CD4-positive, alpha-beta T cell treated with Interleukin-21 for 1 hour (primary cell): ENCODE results near the gene GPC5.
"Not testable (repeated sequence)": the region's sequence is repeated elsewhere in the genome, so short reads cannot be mapped to it uniquely, and the experiment has no call there.

Experiments used
- DNase-seq: peaks from one replicate; pipeline ENCODE4 v3.0.0-alpha.2; 2020

Gene GPC5

DNA sequence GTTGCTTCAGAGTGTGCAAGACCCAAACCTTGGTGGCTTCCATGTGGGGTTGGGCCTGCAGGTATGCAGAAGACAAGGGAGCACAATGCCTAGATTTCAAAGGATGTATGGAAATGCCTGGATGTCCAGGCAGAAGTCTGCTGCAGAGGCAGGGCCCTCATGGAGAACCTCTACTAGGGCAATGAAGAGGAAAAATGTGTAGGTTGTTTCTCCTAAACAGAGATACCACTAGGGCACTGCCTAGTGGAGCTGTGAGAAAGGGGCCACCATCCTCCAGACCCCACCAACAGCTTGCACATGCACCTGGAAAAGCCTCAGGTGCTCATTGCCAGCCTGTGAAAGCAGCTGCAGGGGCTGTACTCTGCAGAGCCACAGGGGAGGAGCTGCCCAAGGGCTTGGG lies 1295.6 kb downstream of the GPC5 start:
- DNase-seq: no peak

DNA sequence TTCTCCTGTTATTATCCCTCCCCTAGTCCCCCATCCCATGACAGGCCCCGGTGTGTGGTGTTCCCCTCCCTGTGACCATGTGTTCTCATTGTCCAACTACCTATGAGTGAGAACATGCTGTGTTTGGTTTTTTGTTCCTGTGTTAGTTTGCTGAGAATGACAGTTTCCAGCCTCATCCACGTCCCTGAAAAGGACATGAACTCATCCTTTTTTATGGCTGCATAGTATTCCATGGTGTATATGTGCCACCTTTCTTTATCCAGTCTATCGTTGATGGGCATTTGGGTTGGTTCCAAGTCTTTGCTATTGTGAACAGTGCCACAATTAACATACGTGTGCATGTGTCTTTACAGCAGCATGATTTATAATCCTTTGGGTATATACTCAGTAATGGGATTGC lies 1297.4 kb downstream of the GPC5 start:
- DNase-seq: not testable (repeated sequence)

- DNase-seq: no peak
Observed at GRCh38 chr13:92716749-92717148, 1318.3 kb downstream of the GPC5 start.

- DNase-seq: no peak
Observed at GRCh38 chr13:92717857-92718256, 1319.4 kb downstream of the GPC5 start.

- no peak for DNase-seq
Observed at GRCh38 chr13:92719868-92720267, 1321.4 kb downstream of the GPC5 start.

DNA sequence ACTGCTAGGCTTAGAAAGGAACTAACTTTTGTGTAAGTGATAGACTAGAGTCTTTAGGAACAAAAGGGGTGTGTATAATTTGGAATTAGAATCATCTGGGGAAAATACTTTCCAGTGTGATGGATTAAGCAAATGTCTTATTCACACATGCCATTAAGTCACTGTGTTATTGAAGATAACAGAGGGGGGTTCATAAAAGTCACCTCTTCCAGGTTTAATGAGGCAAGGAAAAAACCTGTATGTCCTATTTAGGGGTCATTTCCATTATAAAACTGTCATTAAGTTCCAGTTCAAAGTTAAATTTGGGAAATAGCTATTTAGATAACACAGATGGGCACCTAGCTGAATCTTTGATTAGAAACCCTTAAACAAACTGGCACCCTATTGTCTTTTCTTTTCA lies 1323.2 kb downstream of the GPC5 start:
- DNase-seq: no peak

GRCh38 chr13:92727118-92727517 lies 1328.7 kb downstream of the GPC5 start:
- no peak for DNase-seq

- no peak for DNase-seq
Observed at GRCh38 chr13:92734068-92734467, 1335.6 kb downstream of the GPC5 start.

GRCh38 chr13:92734545-92734944 lies 1336.1 kb downstream of the GPC5 start:
- no peak for DNase-seq

DNA sequence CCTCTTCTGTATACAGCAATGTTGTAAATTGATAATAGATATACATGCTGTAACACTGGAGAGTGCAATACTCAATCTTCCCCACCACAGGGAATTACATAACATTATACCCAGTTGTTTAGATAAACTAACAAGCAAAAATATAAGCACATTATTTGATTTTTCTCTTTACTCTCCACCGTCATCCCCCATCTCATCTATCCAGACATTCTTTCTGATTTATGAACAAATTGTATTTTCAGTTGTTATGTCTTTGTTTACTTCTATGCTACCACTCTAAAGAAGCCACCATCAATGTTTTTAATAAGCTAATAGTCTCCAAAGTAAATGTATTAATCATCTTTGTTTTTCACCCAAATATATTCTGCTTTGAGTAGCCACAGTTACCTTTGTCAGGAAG lies 1337.5 kb downstream of the GPC5 start:
- no peak for DNase-seq

- no peak for DNase-seq
Observed at GRCh38 chr13:92739306-92739818, 1340.9 kb downstream of the GPC5 start.

- DNase-seq: no peak
Observed at GRCh38 chr13:92743992-92744391, 1345.6 kb downstream of the GPC5 start.

DNA sequence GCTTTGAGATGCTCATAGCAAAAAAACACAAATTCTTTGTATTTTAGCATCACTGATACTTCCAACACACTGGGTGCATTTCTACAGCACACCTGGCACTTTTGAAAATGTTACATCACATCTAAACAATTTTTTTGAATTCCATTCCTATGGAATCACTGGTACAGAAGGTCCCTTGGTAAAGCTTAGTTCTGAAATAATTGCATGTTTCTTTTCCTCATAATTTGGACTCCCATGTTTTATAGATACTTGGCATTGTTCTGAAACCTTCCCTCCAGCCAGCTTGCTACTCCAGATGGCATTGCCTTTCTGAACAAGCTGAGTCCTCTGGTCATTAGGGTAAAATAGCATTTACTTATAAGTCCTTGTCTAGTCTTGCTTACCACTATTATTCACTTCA lies 1346.8 kb downstream of the GPC5 start:
- no peak for DNase-seq

- not testable (repeated sequence) for DNase-seq
Observed at GRCh38 chr13:92752705-92753104, 1354.3 kb downstream of the GPC5 start.

GRCh38 chr13:92761710-92762109 lies 1363.3 kb downstream of the GPC5 start:
- DNase-seq: no peak

- no peak for DNase-seq
Observed at GRCh38 chr13:92767468-92767867, 1369.0 kb downstream of the GPC5 start.

DNA sequence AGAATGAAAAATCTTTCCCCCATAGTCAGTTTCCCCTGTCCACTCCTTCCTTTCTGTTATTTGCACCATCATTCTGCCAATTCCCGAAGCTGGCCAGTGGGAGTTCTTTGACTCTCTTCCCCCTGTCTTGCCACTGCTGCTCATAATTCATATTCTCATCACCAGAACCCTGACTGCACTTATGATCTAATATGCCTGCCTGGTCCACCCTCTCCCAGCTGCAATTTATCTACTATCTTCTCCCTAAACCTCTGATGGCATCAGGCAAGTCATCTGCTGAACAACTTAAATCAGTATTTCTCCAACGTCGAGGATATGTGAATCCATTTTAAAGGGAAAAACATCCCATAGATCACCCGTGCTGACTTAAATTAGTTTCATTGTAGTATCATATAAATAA lies 1370.2 kb downstream of the GPC5 start:
- DNase-seq: no peak

DNA sequence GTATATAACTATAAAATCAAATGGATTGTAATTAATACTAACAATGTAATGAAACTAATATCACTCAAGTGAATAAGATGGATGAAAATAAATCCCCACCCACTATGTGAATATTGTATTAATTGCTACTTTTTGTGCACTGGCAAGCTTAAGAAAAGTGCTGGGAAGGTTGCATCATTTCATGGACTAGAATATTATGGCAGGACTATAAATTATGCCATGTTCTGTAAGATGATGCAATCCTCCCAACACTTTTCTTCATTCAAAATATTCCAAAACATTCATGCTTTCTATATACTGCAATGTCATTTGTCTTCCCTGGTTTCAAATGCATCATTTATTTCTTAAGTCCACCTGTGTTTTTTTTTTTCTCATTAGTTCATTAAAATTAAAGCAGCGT lies 1370.6 kb downstream of the GPC5 start:
- DNase-seq: no peak

DNA sequence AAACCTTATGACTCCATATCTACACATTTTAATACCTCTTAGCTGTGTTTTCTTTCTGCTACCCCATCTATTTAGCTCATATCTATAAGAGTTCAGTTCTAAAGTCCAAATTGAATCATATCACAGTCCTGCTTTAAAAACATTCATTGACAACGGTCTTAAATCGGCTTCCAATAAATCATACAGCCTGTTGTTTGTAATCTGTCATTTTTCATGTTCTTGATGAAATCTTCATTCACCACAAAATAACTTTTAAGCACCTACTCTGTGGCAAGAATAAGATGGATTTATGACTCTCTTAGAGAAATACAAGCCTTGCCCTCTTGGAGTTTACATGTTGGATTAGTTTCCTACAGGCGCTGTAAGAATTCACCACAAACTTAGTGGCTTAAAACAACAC lies 1377.2 kb downstream of the GPC5 start:
- DNase-seq: no peak

- DNase-seq: no peak
Observed at GRCh38 chr13:92781965-92782690, 1383.7 kb downstream of the GPC5 start.

DNA sequence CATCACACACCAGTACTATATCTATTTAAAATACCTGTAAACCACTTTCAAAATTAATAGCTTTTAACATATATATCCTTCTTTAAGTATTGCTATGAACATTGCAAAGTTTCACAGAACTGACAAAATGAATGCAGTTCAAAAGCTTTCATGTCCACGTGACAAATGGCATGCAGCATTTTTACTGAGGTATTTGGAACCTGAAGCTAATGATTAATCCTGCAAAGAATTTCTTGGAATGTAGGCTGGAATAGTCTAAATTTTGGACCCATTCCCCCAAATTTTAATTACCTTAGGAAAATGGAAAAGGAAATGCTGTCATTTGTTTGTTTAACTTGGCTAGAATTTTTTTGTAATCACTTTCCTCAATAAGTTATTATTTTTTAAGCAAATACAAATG lies 1404.4 kb downstream of the GPC5 start:
- DNase-seq: no peak

DNA sequence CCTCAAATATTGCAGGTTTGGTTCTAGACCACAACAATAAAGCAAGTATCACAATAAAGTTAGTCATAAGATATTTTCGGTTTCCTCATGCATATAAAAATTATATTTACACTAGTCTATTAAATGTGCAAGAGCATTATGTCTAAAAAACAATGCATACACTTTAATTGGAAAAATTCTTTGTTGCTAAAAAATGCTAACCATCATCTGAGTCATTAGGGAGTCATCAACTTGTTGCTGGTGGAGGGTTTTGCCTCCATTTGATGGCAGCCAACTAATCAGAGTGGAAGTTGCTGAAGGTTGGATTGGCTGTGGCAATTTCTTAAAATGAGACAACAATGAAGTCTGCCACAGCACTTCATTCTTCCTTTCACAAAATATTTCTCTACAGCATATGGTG lies 1405.9 kb downstream of the GPC5 start:
- DNase-seq: no peak

DNA sequence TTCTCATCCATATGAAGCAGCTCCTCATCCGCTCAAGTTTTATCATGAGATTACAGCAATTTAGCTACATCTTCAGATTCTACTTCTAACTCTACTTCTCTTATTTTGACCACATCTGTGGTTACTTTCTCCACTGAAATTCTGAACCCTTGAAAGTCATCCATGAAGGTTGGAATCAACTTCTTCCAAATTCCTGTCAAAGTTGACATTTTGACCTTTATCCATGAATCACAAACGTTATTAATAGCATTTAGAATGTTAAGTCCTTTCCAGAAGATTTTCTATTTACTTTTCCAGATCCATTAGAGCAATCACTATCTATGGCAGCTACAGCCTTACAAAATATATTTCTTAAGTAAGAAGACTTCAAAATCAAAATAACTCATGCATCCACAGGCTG lies 1406.5 kb downstream of the GPC5 start:
- DNase-seq: no peak

DNA sequence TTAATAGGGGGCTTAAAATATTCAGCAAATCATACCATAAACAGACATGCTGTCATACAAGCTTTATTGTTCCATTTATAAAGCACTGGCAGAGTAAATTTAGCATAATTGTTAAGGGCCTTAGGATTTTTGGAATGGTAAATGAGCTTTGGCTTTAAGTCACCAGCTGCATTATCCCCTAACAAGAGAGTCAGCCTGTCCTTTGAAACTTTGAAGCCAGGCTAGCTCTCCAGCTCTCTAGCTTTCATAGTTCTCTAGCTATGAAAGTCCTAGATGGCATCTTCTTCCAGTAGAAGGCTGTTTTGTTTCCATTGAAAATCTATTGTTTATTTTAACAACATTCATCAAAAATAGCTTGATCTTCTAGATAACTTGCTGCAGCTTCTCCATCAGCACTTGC lies 1407.3 kb downstream of the GPC5 start:
- no peak for DNase-seq

- DNase-seq: peak; percentile 21
Observed at GRCh38 chr13:92806215-92806614, 1407.8 kb downstream of the GPC5 start.
